ENCODE data around the gene MGMT.

DNA sequence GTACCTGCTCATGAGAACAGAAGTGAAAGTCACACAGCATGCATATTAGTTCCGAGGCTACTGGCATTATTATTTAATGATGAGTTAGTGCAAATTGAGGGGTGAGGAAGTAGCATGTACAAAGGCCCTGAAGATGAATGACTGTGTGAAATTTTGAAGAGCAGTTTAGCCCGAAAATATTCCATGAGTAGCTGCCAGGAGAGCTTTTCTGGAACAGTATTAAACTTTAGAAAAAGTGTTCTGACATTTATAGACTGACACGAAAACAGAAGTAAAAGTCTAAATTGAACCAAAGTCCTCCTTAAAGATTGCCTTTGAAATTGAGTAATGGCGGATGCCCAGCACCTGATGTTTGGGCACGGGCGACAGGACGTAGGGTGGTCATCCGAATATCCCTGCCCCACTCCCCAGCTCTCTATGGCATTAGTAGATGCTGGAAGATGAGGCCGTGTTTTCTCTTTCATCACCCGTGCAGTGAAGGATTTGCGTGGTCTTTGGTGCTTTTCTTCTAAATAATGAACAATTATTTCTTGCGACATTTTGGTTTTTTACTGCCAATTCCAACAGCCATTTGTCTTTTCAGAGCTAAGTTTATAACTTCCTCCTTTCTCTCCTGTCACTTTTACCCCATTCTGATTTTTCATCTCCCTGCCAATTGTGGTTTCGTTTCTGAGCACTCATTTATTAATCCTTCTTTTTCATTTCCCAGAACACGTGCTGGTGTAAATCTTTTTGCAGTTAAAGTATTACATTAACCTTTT is 192.6 kb downstream of the MGMT start:
- TF ChIP-seq, protein P1, sequence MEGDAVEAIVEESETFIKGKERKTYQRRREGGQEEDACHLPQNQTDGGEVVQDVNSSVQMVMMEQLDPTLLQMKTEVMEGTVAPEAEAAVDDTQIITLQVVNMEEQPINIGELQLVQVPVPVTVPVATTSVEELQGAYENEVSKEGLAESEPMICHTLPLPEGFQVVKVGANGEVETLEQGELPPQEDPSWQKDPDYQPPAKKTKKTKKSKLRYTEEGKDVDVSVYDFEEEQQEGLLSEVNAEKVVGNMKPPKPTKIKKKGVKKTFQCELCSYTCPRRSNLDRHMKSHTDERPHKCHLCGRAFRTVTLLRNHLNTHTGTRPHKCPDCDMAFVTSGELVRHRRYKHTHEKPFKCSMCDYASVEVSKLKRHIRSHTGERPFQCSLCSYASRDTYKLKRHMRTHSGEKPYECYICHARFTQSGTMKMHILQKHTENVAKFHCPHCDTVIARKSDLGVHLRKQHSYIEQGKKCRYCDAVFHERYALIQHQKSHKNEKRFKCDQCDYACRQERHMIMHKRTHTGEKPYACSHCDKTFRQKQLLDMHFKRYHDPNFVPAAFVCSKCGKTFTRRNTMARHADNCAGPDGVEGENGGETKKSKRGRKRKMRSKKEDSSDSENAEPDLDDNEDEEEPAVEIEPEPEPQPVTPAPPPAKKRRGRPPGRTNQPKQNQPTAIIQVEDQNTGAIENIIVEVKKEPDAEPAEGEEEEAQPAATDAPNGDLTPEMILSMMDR (conservative IDR thresholded peaks at IDR 0.05): no peak
- no peak for TF ChIP-seq EZH2 (IDR thresholded peaks at IDR 0.05; ENCODE audit: low read depth)

Measured in PC-9 (cell line).